ENCODE data around the gene BLOC1S4.
A peak's percentile ranks its signal among the peaks of the same experiment; 100 is the strongest.

DNA sequence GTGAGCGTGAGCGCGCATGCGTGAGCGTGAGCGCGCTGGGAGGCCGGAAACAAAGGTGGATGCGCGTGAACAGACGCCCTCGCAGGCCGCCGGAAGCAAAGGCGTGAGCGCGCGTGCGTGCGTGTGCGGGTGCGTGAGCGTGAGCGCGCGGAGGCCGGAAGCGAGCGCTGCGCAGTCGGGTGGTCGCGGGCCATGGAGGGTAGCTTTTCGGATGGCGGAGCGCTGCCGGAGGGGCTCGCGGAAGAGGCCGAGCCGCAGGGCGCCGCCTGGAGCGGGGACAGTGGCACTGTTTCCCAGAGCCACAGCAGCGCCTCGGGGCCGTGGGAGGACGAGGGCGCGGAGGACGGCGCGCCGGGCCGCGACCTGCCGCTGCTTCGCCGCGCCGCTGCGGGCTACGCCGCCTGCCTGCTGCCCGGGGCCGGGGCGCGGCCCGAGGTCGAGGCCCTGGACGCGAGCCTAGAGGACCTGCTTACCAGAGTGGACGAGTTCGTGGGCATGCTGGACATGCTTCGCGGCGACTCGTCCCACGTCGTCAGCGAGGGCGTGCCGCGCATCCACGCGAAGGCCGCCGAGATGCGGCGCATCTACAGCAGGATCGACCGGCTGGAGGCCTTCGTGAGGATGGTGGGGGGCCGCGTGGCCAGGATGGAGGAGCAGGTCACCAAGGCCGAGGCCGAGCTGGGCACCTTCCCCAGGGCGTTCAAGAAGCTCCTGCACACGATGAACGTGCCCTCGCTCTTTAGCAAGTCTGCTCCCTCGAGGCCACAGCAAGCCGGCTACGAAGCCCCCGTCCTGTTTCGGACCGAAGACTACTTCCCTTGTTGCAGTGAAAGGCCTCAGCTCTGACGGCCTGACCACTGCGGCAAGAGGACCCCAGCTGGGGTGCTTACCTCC is at the start of gene BLOC1S4:
- TF ChIP-seq, protein P1, sequence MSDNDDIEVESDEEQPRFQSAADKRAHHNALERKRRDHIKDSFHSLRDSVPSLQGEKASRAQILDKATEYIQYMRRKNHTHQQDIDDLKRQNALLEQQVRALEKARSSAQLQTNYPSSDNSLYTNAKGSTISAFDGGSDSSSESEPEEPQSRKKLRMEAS (IDR thresholded peaks at IDR 0.05): peak; percentile 76
- no peak for TF ChIP-seq EZH2 (IDR thresholded peaks at IDR 0.05)
- 0 out of 2 replicates have a peak, but pooled peaks have one; percentile 18 for TF ChIP-seq SIN3A (IDR thresholded peaks at IDR 0.05; ENCODE audit: low read depth)
- TF ChIP-seq, protein P2, sequence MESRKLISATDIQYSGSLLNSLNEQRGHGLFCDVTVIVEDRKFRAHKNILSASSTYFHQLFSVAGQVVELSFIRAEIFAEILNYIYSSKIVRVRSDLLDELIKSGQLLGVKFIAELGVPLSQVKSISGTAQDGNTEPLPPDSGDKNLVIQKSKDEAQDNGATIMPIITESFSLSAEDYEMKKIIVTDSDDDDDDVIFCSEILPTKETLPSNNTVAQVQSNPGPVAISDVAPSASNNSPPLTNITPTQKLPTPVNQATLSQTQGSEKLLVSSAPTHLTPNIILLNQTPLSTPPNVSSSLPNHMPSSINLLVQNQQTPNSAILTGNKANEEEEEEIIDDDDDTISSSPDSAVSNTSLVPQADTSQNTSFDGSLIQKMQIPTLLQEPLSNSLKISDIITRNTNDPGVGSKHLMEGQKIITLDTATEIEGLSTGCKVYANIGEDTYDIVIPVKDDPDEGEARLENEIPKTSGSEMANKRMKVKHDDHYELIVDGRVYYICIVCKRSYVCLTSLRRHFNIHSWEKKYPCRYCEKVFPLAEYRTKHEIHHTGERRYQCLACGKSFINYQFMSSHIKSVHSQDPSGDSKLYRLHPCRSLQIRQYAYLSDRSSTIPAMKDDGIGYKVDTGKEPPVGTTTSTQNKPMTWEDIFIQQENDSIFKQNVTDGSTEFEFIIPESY (IDR thresholded peaks at IDR 0.05; ENCODE audit: extremely low read depth, insufficient replicate concordance, low read length): no peak
- TF ChIP-seq, protein P3, sequence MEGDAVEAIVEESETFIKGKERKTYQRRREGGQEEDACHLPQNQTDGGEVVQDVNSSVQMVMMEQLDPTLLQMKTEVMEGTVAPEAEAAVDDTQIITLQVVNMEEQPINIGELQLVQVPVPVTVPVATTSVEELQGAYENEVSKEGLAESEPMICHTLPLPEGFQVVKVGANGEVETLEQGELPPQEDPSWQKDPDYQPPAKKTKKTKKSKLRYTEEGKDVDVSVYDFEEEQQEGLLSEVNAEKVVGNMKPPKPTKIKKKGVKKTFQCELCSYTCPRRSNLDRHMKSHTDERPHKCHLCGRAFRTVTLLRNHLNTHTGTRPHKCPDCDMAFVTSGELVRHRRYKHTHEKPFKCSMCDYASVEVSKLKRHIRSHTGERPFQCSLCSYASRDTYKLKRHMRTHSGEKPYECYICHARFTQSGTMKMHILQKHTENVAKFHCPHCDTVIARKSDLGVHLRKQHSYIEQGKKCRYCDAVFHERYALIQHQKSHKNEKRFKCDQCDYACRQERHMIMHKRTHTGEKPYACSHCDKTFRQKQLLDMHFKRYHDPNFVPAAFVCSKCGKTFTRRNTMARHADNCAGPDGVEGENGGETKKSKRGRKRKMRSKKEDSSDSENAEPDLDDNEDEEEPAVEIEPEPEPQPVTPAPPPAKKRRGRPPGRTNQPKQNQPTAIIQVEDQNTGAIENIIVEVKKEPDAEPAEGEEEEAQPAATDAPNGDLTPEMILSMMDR (IDR thresholded peaks at IDR 0.05 in 2 of 3, conservative IDR thresholded peaks at IDR 0.05 in 1 of 3; ENCODE audit: borderline replicate concordance in 1 of 3, insufficient read depth in 1 of 3, low read depth in 2 of 3, low read length in 2 of 3): no peak
- no peak for TF ChIP-seq RAD21 (IDR thresholded peaks at IDR 0.05; ENCODE audit: low read depth)
- TF ChIP-seq EZH2phosphoT487 (IDR thresholded peaks at IDR 0.05; ENCODE audit: borderline replicate concordance): no peak
- TF ChIP-seq POLR2A (IDR thresholded peaks at IDR 0.05; ENCODE audit: borderline replicate concordance, extremely low read depth, insufficient read depth, insufficient read length): peak; percentile 32
- TF ChIP-seq POLR2AphosphoS5 (IDR thresholded peaks at IDR 0.05; ENCODE audit: low read depth, low read length): peak; percentile 91
- TF ChIP-seq SRF (IDR thresholded peaks at IDR 0.05; ENCODE audit: low read depth): no peak
- TF ChIP-seq, protein P4, sequence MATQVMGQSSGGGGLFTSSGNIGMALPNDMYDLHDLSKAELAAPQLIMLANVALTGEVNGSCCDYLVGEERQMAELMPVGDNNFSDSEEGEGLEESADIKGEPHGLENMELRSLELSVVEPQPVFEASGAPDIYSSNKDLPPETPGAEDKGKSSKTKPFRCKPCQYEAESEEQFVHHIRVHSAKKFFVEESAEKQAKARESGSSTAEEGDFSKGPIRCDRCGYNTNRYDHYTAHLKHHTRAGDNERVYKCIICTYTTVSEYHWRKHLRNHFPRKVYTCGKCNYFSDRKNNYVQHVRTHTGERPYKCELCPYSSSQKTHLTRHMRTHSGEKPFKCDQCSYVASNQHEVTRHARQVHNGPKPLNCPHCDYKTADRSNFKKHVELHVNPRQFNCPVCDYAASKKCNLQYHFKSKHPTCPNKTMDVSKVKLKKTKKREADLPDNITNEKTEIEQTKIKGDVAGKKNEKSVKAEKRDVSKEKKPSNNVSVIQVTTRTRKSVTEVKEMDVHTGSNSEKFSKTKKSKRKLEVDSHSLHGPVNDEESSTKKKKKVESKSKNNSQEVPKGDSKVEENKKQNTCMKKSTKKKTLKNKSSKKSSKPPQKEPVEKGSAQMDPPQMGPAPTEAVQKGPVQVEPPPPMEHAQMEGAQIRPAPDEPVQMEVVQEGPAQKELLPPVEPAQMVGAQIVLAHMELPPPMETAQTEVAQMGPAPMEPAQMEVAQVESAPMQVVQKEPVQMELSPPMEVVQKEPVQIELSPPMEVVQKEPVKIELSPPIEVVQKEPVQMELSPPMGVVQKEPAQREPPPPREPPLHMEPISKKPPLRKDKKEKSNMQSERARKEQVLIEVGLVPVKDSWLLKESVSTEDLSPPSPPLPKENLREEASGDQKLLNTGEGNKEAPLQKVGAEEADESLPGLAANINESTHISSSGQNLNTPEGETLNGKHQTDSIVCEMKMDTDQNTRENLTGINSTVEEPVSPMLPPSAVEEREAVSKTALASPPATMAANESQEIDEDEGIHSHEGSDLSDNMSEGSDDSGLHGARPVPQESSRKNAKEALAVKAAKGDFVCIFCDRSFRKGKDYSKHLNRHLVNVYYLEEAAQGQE (IDR thresholded peaks at IDR 0.05; ENCODE audit: low read depth): no peak
